ENCODE measurements around the gene ETV6. TPM values are rescaled to one million over a fixed set of nuclear protein-coding genes. Genes with fewer than 3 reads are reported as not detected.

Gene ETV6
- total RNA-seq, 1 donor from 2014 or later = 119 TPM

- Mint-ChIP-seq H3K4me3 (peak overlapping the region; percentile 69), H3K9me3 (no peaks in the 10 kb centered on the region), H3K27me3 (no peaks in the 10 kb centered on the region), H3K36me3 (ENCODE audit: low read depth) (peaks cover 75% of the 10 kb centered on the region), H3K4me1 (peaks cover 88% of the 10 kb centered on the region), H3K27ac (peak overlapping the region; percentile 95)
- intact Hi-C loops (cut with micrococcal nuclease) = loop anchor here (1.0 kb wide), 2 partner anchors 116 to 216 kb away; partner anchors contain the start of gene ETV6
- DNase-seq = no peak
Measured at GRCh38 chr12:11764837-11765236, 115.4 kb downstream of the ETV6 start.

GRCh38 chr12:11765421-11765816 is 115.9 kb downstream of the ETV6 start:
- Mint-ChIP-seq H3K27ac (peak overlapping the region; percentile 95), H3K36me3 (ENCODE audit: low read depth) (peaks cover 75% of the 10 kb centered on the region), H3K4me1 (peaks cover 89% of the 10 kb centered on the region), H3K27me3 (no peaks in the 10 kb centered on the region), H3K9me3 (no peaks in the 10 kb centered on the region), H3K4me3 (peak overlapping the region; percentile 69)
- intact Hi-C loops (cut with micrococcal nuclease) = loop anchor here (1.0 kb wide), 2 partner anchors 116 to 216 kb away; partner anchors contain the start of gene ETV6
- no peak for DNase-seq

GRCh38 chr12:11765817-11766794 is 116.6 kb downstream of the ETV6 start:
- H3K4me3 Mint-ChIP-seq = peak overlapping the region; percentile 69
- peaks cover 75% of the 10 kb centered on the region for H3K36me3 Mint-ChIP-seq (ENCODE audit: low read depth)
- no peaks in the 10 kb centered on the region for H3K27me3 Mint-ChIP-seq
- peaks cover under 1% of the 10 kb centered on the region for H3K9me3 Mint-ChIP-seq
- peak; percentile 74 for DNase-seq
- intact Hi-C loops (cut with micrococcal nuclease) = loop anchor here (1.0 kb wide), 6 partner anchors 35 to 243 kb away; partner anchors contain the start of gene ETV6
- H3K27ac Mint-ChIP-seq = peak overlapping the region; percentile 95
- H3K4me1 Mint-ChIP-seq = peaks cover 90% of the 10 kb centered on the region

GRCh38 chr12:11767029-11767724 is 117.7 kb downstream of the ETV6 start:
- peaks cover 87% of the 10 kb centered on the region for H3K4me1 Mint-ChIP-seq
- H3K36me3 Mint-ChIP-seq (ENCODE audit: low read depth) = peaks cover 72% of the 10 kb centered on the region
- no peak for DNase-seq
- H3K27me3 Mint-ChIP-seq = no peaks in the 10 kb centered on the region
- intact Hi-C loops (cut with micrococcal nuclease) = no loop called here
- H3K4me3 Mint-ChIP-seq = peak overlapping the region; percentile 69
- H3K27ac Mint-ChIP-seq = peak overlapping the region; percentile 95
- peaks cover 7% of the 10 kb centered on the region for H3K9me3 Mint-ChIP-seq

GRCh38 chr12:11767798-11768197 is 118.3 kb downstream of the ETV6 start:
- intact Hi-C loops (cut with micrococcal nuclease) = no loop called here
- Mint-ChIP-seq H3K9me3 (peaks cover 10% of the 10 kb centered on the region), H3K27me3 (no peaks in the 10 kb centered on the region), H3K36me3 (ENCODE audit: low read depth) (peaks cover 77% of the 10 kb centered on the region), H3K27ac (peak overlapping the region; percentile 95), H3K4me1 (peaks cover 88% of the 10 kb centered on the region), H3K4me3 (no peak overlapping the region)
- DNase-seq = no peak

- Mint-ChIP-seq H3K27me3 (no peaks in the 10 kb centered on the region), H3K27ac (peak overlapping the region; percentile 95), H3K4me3 (peak overlapping the region; percentile 32), H3K9me3 (peaks cover 10% of the 10 kb centered on the region), H3K36me3 (ENCODE audit: low read depth) (peaks cover 76% of the 10 kb centered on the region), H3K4me1 (peaks cover 86% of the 10 kb centered on the region)
- DNase-seq = no peak
- intact Hi-C loops (cut with micrococcal nuclease) = no loop called here
Measured at GRCh38 chr12:11768233-11768965, 118.9 kb downstream of the ETV6 start.

- Mint-ChIP-seq H3K4me3 (peak overlapping the region; percentile 32), H3K9me3 (peaks cover 10% of the 10 kb centered on the region), H3K27ac (peak overlapping the region; percentile 95), H3K36me3 (ENCODE audit: low read depth) (peaks cover 75% of the 10 kb centered on the region), H3K4me1 (peaks cover 84% of the 10 kb centered on the region), H3K27me3 (no peaks in the 10 kb centered on the region)
- intact Hi-C loops (cut with micrococcal nuclease) = loop anchor here (5.0 kb wide), 1 partner anchor 947 kb away; the partner anchor contains the start of gene CDKN1B
- DNase-seq = no peak
Measured at GRCh38 chr12:11769723-11770514, 120.4 kb downstream of the ETV6 start.

GRCh38 chr12:11771356-11771755 is 121.9 kb downstream of the ETV6 start:
- Mint-ChIP-seq H3K9me3 (peaks cover 10% of the 10 kb centered on the region), H3K27me3 (no peaks in the 10 kb centered on the region), H3K4me3 (peak overlapping the region; percentile 26), H3K4me1 (peaks cover 78% of the 10 kb centered on the region), H3K36me3 (ENCODE audit: low read depth) (peaks cover 80% of the 10 kb centered on the region), H3K27ac (peak overlapping the region; percentile 97)
- DNase-seq = peak; percentile 65
- intact Hi-C loops (cut with micrococcal nuclease) = loop anchor here (5.0 kb wide), 1 partner anchor 946 kb away; the partner anchor contains the start of gene CDKN1B

- DNase-seq = no peak
- H3K9me3 Mint-ChIP-seq = peaks cover 10% of the 10 kb centered on the region
- intact Hi-C loops (cut with micrococcal nuclease) = loop anchor here (1.0 to 5.0 kb wide), 8 partner anchors 8 to 945 kb away; partner anchors contain the start of genes CDKN1B and ETV6
- H3K27me3 Mint-ChIP-seq = no peaks in the 10 kb centered on the region
- peak overlapping the region; percentile 52 for H3K4me3 Mint-ChIP-seq
- peaks cover 72% of the 10 kb centered on the region for H3K4me1 Mint-ChIP-seq
- peaks cover 78% of the 10 kb centered on the region for H3K36me3 Mint-ChIP-seq (ENCODE audit: low read depth)
- peak overlapping the region; percentile 97 for H3K27ac Mint-ChIP-seq
Measured at GRCh38 chr12:11771895-11772502, 122.5 kb downstream of the ETV6 start.

GRCh38 chr12:11773889-11774677 is 124.6 kb downstream of the ETV6 start:
- H3K27ac Mint-ChIP-seq = peak overlapping the region; percentile 87
- DNase-seq = no peak
- no peaks in the 10 kb centered on the region for H3K27me3 Mint-ChIP-seq
- peak overlapping the region; percentile 45 for H3K4me3 Mint-ChIP-seq
- intact Hi-C loops (cut with micrococcal nuclease) = loop anchor here (2.0 to 5.0 kb wide), 3 partner anchors 39 to 943 kb away; partner anchors contain the start of gene CDKN1B
- peaks cover 10% of the 10 kb centered on the region for H3K9me3 Mint-ChIP-seq
- peaks cover 71% of the 10 kb centered on the region for H3K4me1 Mint-ChIP-seq
- peaks cover 72% of the 10 kb centered on the region for H3K36me3 Mint-ChIP-seq (ENCODE audit: low read depth)

GRCh38 chr12:11774821-11775220 is 125.3 kb downstream of the ETV6 start:
- H3K9me3 Mint-ChIP-seq = peaks cover 10% of the 10 kb centered on the region
- H3K27me3 Mint-ChIP-seq = no peaks in the 10 kb centered on the region
- DNase-seq = no peak
- peaks cover 65% of the 10 kb centered on the region for H3K36me3 Mint-ChIP-seq (ENCODE audit: low read depth)
- intact Hi-C loops (cut with micrococcal nuclease) = loop anchor here (5.0 kb wide), 1 partner anchor 942 kb away; the partner anchor contains the start of gene CDKN1B
- peaks cover 67% of the 10 kb centered on the region for H3K4me1 Mint-ChIP-seq
- H3K27ac Mint-ChIP-seq = peak overlapping the region; percentile 87
- H3K4me3 Mint-ChIP-seq = no peak overlapping the region
